HG02588 (cell line): ENCODE measurements around the gene ARMCX5.

Experiments used
- ATAC-seq: cut with Tn5 transposase; IDR thresholded peaks from one replicate; pipeline ENCODE4 v1.9.1; 2021; ENCODE audit warnings: mild to moderate bottlenecking, moderate library complexity; ENCODE audit not compliant: unreplicated experiment

ARMCX5 gene

GRCh38 chrX:102599084-102599950 is at the start of gene ARMCX5:
Gene ARMCX5 (plus strand): TSS chrX:102599515. CDS start chrX:102602142, 2,627 bp downstream.
- ATAC-seq, result peak; percentile 93

DNA sequence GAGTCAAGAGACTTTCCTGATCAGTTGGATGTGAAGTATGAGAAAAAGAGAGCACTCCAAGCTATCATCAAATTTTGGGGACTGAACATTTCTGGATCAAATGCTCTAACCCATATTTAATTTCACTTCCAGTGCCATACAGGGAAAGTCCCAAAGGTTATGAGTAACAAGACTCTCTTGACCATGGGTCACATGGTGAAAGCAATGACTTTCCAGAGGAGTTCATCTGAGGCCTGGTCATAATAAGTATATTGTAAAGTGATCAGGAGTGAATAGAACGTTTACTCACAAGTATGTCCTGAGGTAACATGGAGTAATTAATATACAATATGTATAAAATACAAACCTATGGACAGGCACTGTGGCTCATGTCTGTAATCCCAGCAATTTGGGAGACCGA is 40.7 kb upstream of the ARMCX5 start:
- no peak for ATAC-seq

DNA sequence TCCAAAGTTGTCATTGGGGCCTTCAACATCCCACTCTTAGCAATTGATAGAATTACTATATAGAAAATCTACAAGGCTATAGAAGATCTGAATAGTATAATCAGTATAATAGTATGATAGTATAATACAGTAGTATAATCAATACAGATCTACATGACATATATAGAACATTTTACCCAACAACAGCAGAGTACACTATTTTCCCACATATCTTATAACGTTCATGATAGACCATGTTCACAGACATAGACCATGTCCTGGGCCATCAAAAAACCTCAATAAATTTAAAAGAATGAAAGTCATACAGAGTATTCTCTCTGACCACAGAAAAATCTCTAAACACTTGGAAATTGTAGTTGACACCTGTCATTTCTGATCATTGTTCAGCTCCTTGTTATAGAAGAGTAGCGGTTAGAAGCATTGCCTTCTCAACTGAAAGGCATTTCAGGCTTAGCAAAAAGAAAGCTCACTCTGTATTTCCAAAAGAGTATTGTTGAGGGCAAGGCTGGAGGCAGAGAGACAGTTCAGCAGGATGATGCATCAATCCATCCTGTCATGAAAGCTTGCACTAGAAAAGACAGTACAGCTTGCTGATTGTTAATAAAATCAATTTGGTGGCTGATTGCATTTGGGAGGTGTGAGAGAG is 38.8 kb upstream of the ARMCX5 start:
- ATAC-seq, result no peak

GRCh38 chrX:102580891-102581290 is 18.4 kb upstream of the ARMCX5 start:
- no peak for ATAC-seq

DNA sequence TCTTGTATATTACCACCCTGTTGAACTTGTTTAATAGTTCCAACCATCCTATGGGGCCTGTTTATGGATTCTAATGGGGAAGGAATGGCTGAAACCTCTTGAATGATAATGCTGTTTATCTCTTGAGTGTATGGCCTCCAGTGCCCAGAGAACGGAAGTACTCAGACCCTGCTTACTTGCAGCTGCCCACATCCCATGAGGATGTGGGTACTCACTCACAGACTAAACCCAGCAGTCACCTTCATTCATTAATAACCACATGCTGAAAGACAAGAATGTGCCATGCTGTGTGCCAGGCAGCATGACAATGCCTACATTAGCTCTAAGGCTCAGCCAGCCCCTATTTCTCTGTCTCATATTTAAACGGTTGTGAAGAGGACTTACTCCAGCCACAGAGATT is 5.9 kb upstream of the ARMCX5 start:
- no peak for ATAC-seq

- ATAC-seq, result peak; percentile 13
Observed at GRCh38 chrX:102599951-102600579, 750 bp downstream of the ARMCX5 start.

DNA sequence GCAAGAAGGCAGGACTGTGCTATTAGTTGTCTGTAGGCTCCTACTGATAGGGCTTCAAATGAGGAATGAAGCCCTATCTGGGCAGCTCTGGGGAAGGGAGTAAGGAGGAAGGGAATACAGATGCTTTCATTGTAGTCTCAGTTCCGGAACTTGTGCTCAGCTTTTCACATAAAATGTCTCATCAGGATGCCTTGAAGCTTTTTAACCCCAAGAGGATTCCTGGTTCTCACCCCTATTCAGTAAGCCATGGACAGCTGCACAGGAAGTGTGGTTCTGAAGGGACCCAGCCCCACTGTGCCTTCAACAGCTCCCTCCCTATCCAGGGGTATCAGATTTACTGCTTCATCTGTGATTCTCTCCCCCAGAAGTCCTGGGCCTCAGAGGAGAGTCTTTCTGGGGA is 5.0 kb downstream of the ARMCX5 start:
- no peak for ATAC-seq

GRCh38 chrX:102606115-102606514 is 6.8 kb downstream of the ARMCX5 start:
- no peak for ATAC-seq

DNA sequence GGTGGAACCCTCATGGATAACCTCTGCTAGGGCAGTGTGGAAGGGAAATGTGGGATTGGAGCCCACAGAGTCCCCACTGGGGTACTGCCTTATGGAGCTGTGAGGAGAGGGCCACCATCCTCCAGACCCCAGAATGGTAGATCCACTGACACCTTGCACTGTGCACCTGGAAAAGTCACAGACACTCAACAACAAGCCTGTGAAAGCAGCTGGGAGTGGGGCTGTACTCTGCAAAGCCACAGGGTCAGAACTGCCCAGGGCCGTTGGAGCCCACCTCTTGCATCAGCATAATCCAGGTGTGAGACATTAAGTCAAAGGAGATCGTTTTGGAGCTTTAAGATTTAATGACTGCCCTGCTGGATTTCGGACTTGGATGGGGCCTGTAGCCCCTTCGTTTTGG is 11.6 kb downstream of the ARMCX5 start:
- no peak for ATAC-seq

GRCh38 chrX:102624105-102624504 is 24.8 kb downstream of the ARMCX5 start:
- ATAC-seq, result no peak

- no peak for ATAC-seq
Observed at GRCh38 chrX:102627640-102628039, 28.3 kb downstream of the ARMCX5 start.

DNA sequence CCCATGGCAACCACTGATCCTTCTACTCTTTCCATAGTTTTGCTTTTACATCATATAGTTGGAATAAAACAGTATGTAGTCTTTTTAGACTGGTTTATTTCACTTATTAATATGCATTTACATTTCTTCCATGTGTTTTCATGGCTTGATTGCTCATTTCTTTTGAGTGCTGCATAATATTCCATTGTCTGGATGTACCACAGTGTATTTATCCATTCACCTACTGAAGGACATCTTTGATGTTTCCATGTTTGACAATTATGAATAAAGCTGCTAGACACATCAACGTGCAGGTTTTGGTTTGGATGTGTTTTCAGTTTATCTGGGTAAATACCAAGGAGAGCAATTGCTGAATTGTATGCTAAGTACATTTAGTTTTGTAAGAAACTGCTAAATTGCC is 38.2 kb downstream of the ARMCX5 start:
- ATAC-seq, result no peak

GRCh38 chrX:102650903-102651241 is 51.6 kb downstream of the ARMCX5 start:
- no peak for ATAC-seq

- ATAC-seq, result no peak
Observed at GRCh38 chrX:102651242-102652011, 52.1 kb downstream of the ARMCX5 start, which contains the start of gene GPRASP1. Gene GPRASP1 (plus strand): TSS chrX:102651483. CDS start chrX:102653914, 2,431 bp downstream.

- no peak for ATAC-seq
Observed at GRCh38 chrX:102652031-102652688, 52.8 kb downstream of the ARMCX5 start.
